ENCODE data around the gene CUX1.

- TF ChIP-seq YY1 (IDR thresholded peaks at IDR 0.05; ENCODE audit: insufficient read depth, insufficient read length): no peak
- no peak for TF ChIP-seq ZNF274 (IDR thresholded peaks at IDR 0.05; ENCODE audit: low read depth, low read length)
- no peak for TF ChIP-seq SUZ12 (IDR thresholded peaks at IDR 0.05; ENCODE audit: extremely low read depth, insufficient read depth, insufficient read length)
Observed at GRCh38 chr7:102285540-102286236, 468.3 kb downstream of the CUX1 start.

All from NT2/D1 (cell line).